ENCODE data around the gene TGFA. TPM values are rescaled to one million over a fixed set of nuclear protein-coding genes. Genes with fewer than 3 reads are reported as not detected.

TGFA gene
- total RNA-seq, 3 donors from 2014 or later (not counting 1 experiment from before 2014, with no cell fraction given): 5.0 to 13.3 (median 8.6) TPM

- H3K9me3 Mint-ChIP-seq: no peaks in the 10 kb centered on the region
- H3K36me3 Mint-ChIP-seq: no peaks in the 10 kb centered on the region
- Histone ChIP-seq H3K27ac (ENCODE audit: low read length) (no peak overlapping the region), H3K4me1 (ENCODE audit: control insufficient read depth, insufficient read depth, low read length) (peaks cover 42% of the 10 kb centered on the region), H3K4me3 (ENCODE audit: low read length) (no peak overlapping the region), H3K9me3 (ENCODE audit: control insufficient read depth, insufficient read depth, low read length) (no peaks in the 10 kb centered on the region), H3K27me3 (ENCODE audit: control insufficient read depth, insufficient read depth, low read length) (peaks cover 4% of the 10 kb centered on the region), H3K36me3 (ENCODE audit: control insufficient read depth, insufficient read depth, low read length) (no peaks in the 10 kb centered on the region)
- ATAC-seq (no peak), DNase-seq (no peak)
- intact Hi-C loops (cut with micrococcal nuclease): no loop called here
- H3K27ac Mint-ChIP-seq: no peak overlapping the region
- TF ChIP-seq CTCF (IDR thresholded peaks at IDR 0.05): no peak
- H3K27me3 Mint-ChIP-seq (ENCODE audit: low read depth in 2 of 2): peaks cover 0 to 2% of the 10 kb centered on the region in 2 donors
- peaks cover 39 to 40% of the 10 kb centered on the region in 2 donors for H3K4me1 Mint-ChIP-seq
- H3K4me3 Mint-ChIP-seq: no peak overlapping the region
- 78% methylated on average over 3 of the region's 3 CpGs for WGBS (ENCODE audit: insufficient coverage)
Measured at GRCh38 chr2:70520825-70521224, 32.8 kb downstream of the TGFA start.

GRCh38 chr2:70519453-70519852 is 34.2 kb downstream of the TGFA start:
- Histone ChIP-seq H3K4me3 (ENCODE audit: low read length) (no peak overlapping the region), H3K36me3 (ENCODE audit: control insufficient read depth, insufficient read depth, low read length) (no peaks in the 10 kb centered on the region), H3K27me3 (ENCODE audit: control insufficient read depth, insufficient read depth, low read length) (no peaks in the 10 kb centered on the region), H3K9me3 (ENCODE audit: control insufficient read depth, insufficient read depth, low read length) (no peaks in the 10 kb centered on the region), H3K27ac (ENCODE audit: low read length) (no peak overlapping the region), H3K4me1 (ENCODE audit: control insufficient read depth, insufficient read depth, low read length) (peaks cover 35% of the 10 kb centered on the region)
- no peak for ATAC-seq
- no peaks in the 10 kb centered on the region for H3K36me3 Mint-ChIP-seq
- no peaks in the 10 kb centered on the region for H3K9me3 Mint-ChIP-seq
- H3K4me1 Mint-ChIP-seq: peaks cover 38 to 43% of the 10 kb centered on the region in 2 donors
- H3K27me3 Mint-ChIP-seq (ENCODE audit: low read depth in 2 of 2): peaks cover 0 to 2% of the 10 kb centered on the region in 2 donors
- no peak for TF ChIP-seq CTCF (IDR thresholded peaks at IDR 0.05)
- H3K27ac Mint-ChIP-seq: no peak overlapping the region
- intact Hi-C loops (cut with micrococcal nuclease): no loop called here
- DNase-seq: no peak
- H3K4me3 Mint-ChIP-seq: no peak overlapping the region
- WGBS (ENCODE audit: insufficient coverage): 93% methylated on average over 2 of the region's 2 CpGs

GRCh38 chr2:70518557-70518956 is 35.1 kb downstream of the TGFA start:
- WGBS (ENCODE audit: insufficient coverage): 91% methylated on average over 1 of the region's 1 CpG
- Mint-ChIP-seq H3K36me3 (no peaks in the 10 kb centered on the region), H3K4me1 (peaks cover 29 to 34% of the 10 kb centered on the region in 2 donors), H3K9me3 (no peaks in the 10 kb centered on the region), H3K27ac (no peak overlapping the region), H3K27me3 (ENCODE audit: low read depth in 2 of 2) (peaks cover 0 to 2% of the 10 kb centered on the region in 2 donors), H3K4me3 (no peak overlapping the region)
- Histone ChIP-seq H3K27ac (ENCODE audit: low read length) (no peak overlapping the region), H3K9me3 (ENCODE audit: control insufficient read depth, insufficient read depth, low read length) (no peaks in the 10 kb centered on the region), H3K27me3 (ENCODE audit: control insufficient read depth, insufficient read depth, low read length) (no peaks in the 10 kb centered on the region), H3K4me3 (ENCODE audit: low read length) (no peak overlapping the region), H3K4me1 (ENCODE audit: control insufficient read depth, insufficient read depth, low read length) (peaks cover 26% of the 10 kb centered on the region), H3K36me3 (ENCODE audit: control insufficient read depth, insufficient read depth, low read length) (no peaks in the 10 kb centered on the region)
- intact Hi-C loops (cut with micrococcal nuclease): no loop called here
- DNase-seq (no peak), ATAC-seq (no peak)
- no peak for TF ChIP-seq CTCF (IDR thresholded peaks at IDR 0.05)

- ATAC-seq (no peak), DNase-seq (no peak)
- Histone ChIP-seq H3K4me1 (ENCODE audit: control insufficient read depth, insufficient read depth, low read length) (peaks cover 19% of the 10 kb centered on the region), H3K36me3 (ENCODE audit: control insufficient read depth, insufficient read depth, low read length) (no peaks in the 10 kb centered on the region), H3K4me3 (ENCODE audit: low read length) (no peak overlapping the region), H3K9me3 (ENCODE audit: control insufficient read depth, insufficient read depth, low read length) (no peaks in the 10 kb centered on the region), H3K27me3 (ENCODE audit: control insufficient read depth, insufficient read depth, low read length) (no peaks in the 10 kb centered on the region), H3K27ac (ENCODE audit: low read length) (no peak overlapping the region)
- peaks cover 26 to 31% of the 10 kb centered on the region in 2 donors for H3K4me1 Mint-ChIP-seq
- 93% methylated on average over 7 of the region's 7 CpGs for WGBS (ENCODE audit: insufficient coverage)
- no peak overlapping the region for H3K4me3 Mint-ChIP-seq
- H3K27me3 Mint-ChIP-seq (ENCODE audit: low read depth in 2 of 2): peaks cover 0 to 2% of the 10 kb centered on the region in 2 donors
- intact Hi-C loops (cut with micrococcal nuclease): no loop called here
- H3K36me3 Mint-ChIP-seq: no peaks in the 10 kb centered on the region
- H3K9me3 Mint-ChIP-seq: no peaks in the 10 kb centered on the region
- TF ChIP-seq CTCF (IDR thresholded peaks at IDR 0.05): no peak
- no peak overlapping the region for H3K27ac Mint-ChIP-seq
Measured at GRCh38 chr2:70517804-70518203, 35.8 kb downstream of the TGFA start.

All from natural killer cell (primary cell).